GM23338 (cell line): Measurements from ENCODE around the gene B4GAT1. TPM values are rescaled to one million over a fixed set of nuclear protein-coding genes. Genes with fewer than 3 reads are reported as not detected.

Experiments used
- ATAC-seq: fragments of 200-7000 bp; cut with Tn5 transposase; 3 replicates; pipeline ENCODE4 v1.9.1; 2020
- DNase-seq: peaks from one replicate; pipeline ENCODE4 v3.0.0-alpha.2; 2015; ENCODE audit warnings: low spot score
- H2AFZ ChIP-seq: fragments of 200-600 bp; sonication (generic); 2 replicates; pipeline ENCODE4 v1.8.0; 2016; ENCODE audit warnings: antibody characterized with exemption, mild to moderate bottlenecking, moderate library complexity
- H3F3A ChIP-seq: fragments of 200-600 bp; sonication (generic); replicated peaks from 2 replicates; pipeline ENCODE4 v1.8.0; 2017; ENCODE audit warnings: antibody characterized with exemption, mixed run types, low read depth
- H3K27ac ChIP-seq: fragments of 200-600 bp; sonication (generic); 2 replicates; pipeline ENCODE4 v1.6.1; 2016; ENCODE audit warnings: low read depth
- H3K27me3 ChIP-seq: fragments of 200-600 bp; sonication (generic); 2 replicates; pipeline ENCODE4 v1.8.0; 2016; ENCODE audit warnings: mild to moderate bottlenecking, mixed run types, moderate library complexity; ENCODE audit not compliant: insufficient read depth
- H3K36me3 ChIP-seq: fragments of 200-600 bp; sonication (generic); 2 replicates; pipeline ENCODE4 v1.8.0; 2016; ENCODE audit warnings: mild to moderate bottlenecking; ENCODE audit not compliant: insufficient read depth
- H3K4me1 ChIP-seq: fragments of 200-600 bp; sonication (generic); 2 replicates; pipeline ENCODE4 v1.8.0; 2016; ENCODE audit warnings: mild to moderate bottlenecking, moderate library complexity; ENCODE audit not compliant: insufficient read depth
- H3K4me2 ChIP-seq: fragments of 200-600 bp; sonication (generic); 2 replicates; pipeline ENCODE4 v1.7.1; 2017; ENCODE audit warnings: mixed run types
- H3K4me3 ChIP-seq: fragments of 200-600 bp; sonication (generic); 2 replicates; pipeline ENCODE4 v1.6.1; 2016; ENCODE audit warnings: mixed run types
- H3K79me2 ChIP-seq: fragments of 200-600 bp; sonication (generic); replicated peaks from 2 replicates; pipeline ENCODE4 v1.8.0; 2017; ENCODE audit warnings: mild to moderate bottlenecking; ENCODE audit not compliant: insufficient read depth
- H3K9me2 ChIP-seq: fragments of 200-600 bp; sonication (generic); 2 replicates; pipeline ENCODE4 v1.8.0; 2017; ENCODE audit not compliant: insufficient read depth
- H4K20me1 ChIP-seq: fragments of 200-600 bp; sonication (generic); replicated peaks from 2 replicates; pipeline ENCODE4 v1.8.0; 2017; ENCODE audit warnings: mild to moderate bottlenecking; ENCODE audit not compliant: insufficient read depth
- H3K27ac Mint-ChIP-seq: 2 replicates; pipeline ENCODE4 v1.8.0; 2020; ENCODE audit warnings: inconsistent platforms, mild to moderate bottlenecking, moderate library complexity, mixed read lengths
- H3K27me3 Mint-ChIP-seq: 3 replicates; pipeline ENCODE4 v1.8.0; 2022; ENCODE audit warnings: low read depth, mild to moderate bottlenecking, moderate library complexity, mixed read lengths, inconsistent platforms; ENCODE audit not compliant: insufficient read depth, poor library complexity
- H3K36me3 Mint-ChIP-seq: 3 replicates; pipeline ENCODE4 v1.8.0; 2021; ENCODE audit warnings: low read depth, mild to moderate bottlenecking, inconsistent platforms, moderate library complexity, mixed read lengths
- H3K4me1 Mint-ChIP-seq: 3 replicates; pipeline ENCODE4 v1.8.0; 2020; ENCODE audit warnings: mild to moderate bottlenecking, inconsistent platforms, mixed read lengths
- H3K4me3 Mint-ChIP-seq: 3 replicates; pipeline ENCODE4 v1.8.0; 2021; ENCODE audit warnings: moderate library complexity, mild to moderate bottlenecking, inconsistent platforms, mixed read lengths
- H3K9me3 Mint-ChIP-seq: 3 replicates; pipeline ENCODE4 v1.8.0; 2020; ENCODE audit warnings: moderate library complexity, mild to moderate bottlenecking, inconsistent platforms, mixed read lengths
- CREB1 ChIP-seq: fragments of 250-450 bp; sonication (Bioruptor Pico); IDR thresholded peaks from 2 replicates; pipeline ENCODE4 v1.5.0; 2020; ENCODE audit warnings: low read depth, mild to moderate bottlenecking, moderate library complexity
- CTCF ChIP-seq, 2 experiments: fragments of 200-600 bp in 1 of 2; sonication (generic) in 1 of 2; conservative IDR thresholded peaks; 2 replicates each; pipeline versions ENCODE4 v1.5.1 to v1.6.1; 2016 to 2017; ENCODE audit warnings: antibody characterized with exemption in 2 of 2, low read depth in 2 of 2, mild to moderate bottlenecking in 2 of 2, moderate library complexity in 1 of 2
- EZH2 ChIP-seq: fragments of 200-600 bp; sonication (generic); IDR thresholded peaks from one replicate; pipeline ENCODE4 v1.8.0; 2017; ENCODE audit warnings: antibody characterized with exemption, mild to moderate bottlenecking, low read depth; ENCODE audit not compliant: unreplicated experiment
- EZH2phosphoT487 ChIP-seq: fragments of 200-600 bp; sonication (generic); IDR thresholded peaks from one replicate; pipeline ENCODE4 v1.8.1; 2018; ENCODE audit warnings: antibody characterized with exemption; ENCODE audit not compliant: unreplicated experiment
- polyA plus RNA-seq: library from polyadenylated mRNA; unstranded; fragments of >200 nt; fragmentation: Nextera tagmentation; extraction: Ambion mirVana; gene quantifications from 2 replicates; pipeline ENCODE4 v1.2.1, GENCODE V29; 2016
- total RNA-seq: library from RNA; depleted of rRNA; stranded (reverse); fragments of >200 nt; shearing (Covaris generic); gene quantifications from 2 replicates; pipeline ENCODE4 v1.2.3, GENCODE V29; 2014

The B4GAT1 gene
- total and polyA plus RNA-seq, 2 experiments from 2014 or later = 23.5 to 41.9 TPM

- Mint-ChIP-seq H3K27me3 (peaks cover 9% of the 10 kb centered on the region), H3K4me1 (peaks cover 31% of the 10 kb centered on the region), H3K27ac (peak overlapping the region; percentile 97), H3K9me3 (no peaks in the 10 kb centered on the region), H3K36me3 (peaks cover 2% of the 10 kb centered on the region; the same call in 1 of the 3 replicates), H3K4me3 (peak overlapping the region; percentile 81)
- Histone ChIP-seq H3K27ac (peak overlapping the region; percentile 97), H3K79me2 (no peaks in the 10 kb centered on the region), H3K27me3 (no peaks in the 10 kb centered on the region), H3K9me2 (no peaks in the 10 kb centered on the region), H3F3A (peaks cover 12% of the 10 kb centered on the region; the same call in 1 of the 2 replicates), H3K36me3 (no peaks in the 10 kb centered on the region), H3K4me1 (peaks cover 22% of the 10 kb centered on the region), H3K4me3 (peak overlapping the region; percentile 84), H3K4me2 (peak overlapping the region; percentile 90), H2AFZ (peak overlapping the region; percentile 99), H4K20me1 (no peaks in the 10 kb centered on the region)
- ATAC-seq (peak; percentile 78), DNase-seq (peak; percentile 99)
- TF ChIP-seq CREB1 = 0 out of 2 replicates have a peak, but pooled peaks have one; percentile 18
- no peak for TF ChIP-seq CTCF (conservative IDR thresholded peaks at IDR 0.05; ENCODE audit: low read depth in 2 of 2)
Observed at GRCh38 chr11:66312549-66313320, 34.7 kb downstream of the B4GAT1 start.

- Histone ChIP-seq H3K36me3 (no peaks in the 10 kb centered on the region), H3K9me2 (no peaks in the 10 kb centered on the region), H3F3A (peaks cover 12% of the 10 kb centered on the region; the same call in 1 of the 2 replicates), H3K4me2 (peak overlapping the region; percentile 90), H3K79me2 (no peaks in the 10 kb centered on the region), H3K27ac (peak overlapping the region; percentile 92), H4K20me1 (no peaks in the 10 kb centered on the region), H2AFZ (peak overlapping the region; percentile 99), H3K4me3 (peak overlapping the region; percentile 84), H3K4me1 (peaks cover 17% of the 10 kb centered on the region), H3K27me3 (no peaks in the 10 kb centered on the region)
- peak; percentile 88 to 93 for TF ChIP-seq CTCF (conservative IDR thresholded peaks at IDR 0.05; ENCODE audit: low read depth in 2 of 2)
- peak; percentile 63 for TF ChIP-seq CREB1
- TF ChIP-seq EZH2 = no peak
- TF ChIP-seq EZH2phosphoT487 = no peak
- no peaks in the 10 kb centered on the region for H3K9me3 Mint-ChIP-seq
- peaks cover 2% of the 10 kb centered on the region; the same call in 1 of the 3 replicates for H3K36me3 Mint-ChIP-seq
- peak; percentile 55 for ATAC-seq
- H3K4me1 Mint-ChIP-seq = peaks cover 25% of the 10 kb centered on the region
- peak overlapping the region; percentile 81 for H3K4me3 Mint-ChIP-seq
- DNase-seq = peak; percentile 94
- H3K27me3 Mint-ChIP-seq = peaks cover 9% of the 10 kb centered on the region
- H3K27ac Mint-ChIP-seq = peak overlapping the region; percentile 97
Observed at GRCh38 chr11:66311965-66312548, 35.4 kb downstream of the B4GAT1 start.
